Activated CD8-positive, alpha-beta memory T cell treated with anti-CD3 and anti-CD28 coated beads, Interleukin-2, amount 50 U/mL, for 24 hours (primary cell): Measurements from ENCODE around the gene UNC5CL.

ENCODE experiments used
- DNase-seq: peaks from one replicate; pipeline ENCODE4 v3.0.0-alpha.2; 2020; ENCODE audit errors: extremely low read depth

The UNC5CL gene

DNA sequence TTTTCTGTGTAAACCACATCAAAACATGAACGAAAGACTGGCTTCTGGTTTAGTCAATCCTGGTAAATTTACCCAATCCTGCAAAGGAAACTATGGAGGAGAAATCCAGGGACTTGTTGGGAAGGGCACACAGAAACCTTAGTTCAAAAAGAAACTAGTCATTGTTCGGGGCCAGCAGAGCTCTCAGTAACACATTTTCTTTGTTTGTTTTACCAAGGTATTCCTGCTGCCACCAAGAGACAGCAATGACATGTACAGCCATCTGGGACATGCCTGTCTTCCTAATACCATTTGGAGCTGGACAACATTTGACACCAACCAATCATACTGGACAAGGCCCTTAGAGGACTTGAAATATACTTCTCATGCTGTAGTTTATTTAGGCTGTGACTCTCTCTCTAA lies 24.9 kb upstream of the UNC5CL start:
- DNase-seq = no peak

DNA sequence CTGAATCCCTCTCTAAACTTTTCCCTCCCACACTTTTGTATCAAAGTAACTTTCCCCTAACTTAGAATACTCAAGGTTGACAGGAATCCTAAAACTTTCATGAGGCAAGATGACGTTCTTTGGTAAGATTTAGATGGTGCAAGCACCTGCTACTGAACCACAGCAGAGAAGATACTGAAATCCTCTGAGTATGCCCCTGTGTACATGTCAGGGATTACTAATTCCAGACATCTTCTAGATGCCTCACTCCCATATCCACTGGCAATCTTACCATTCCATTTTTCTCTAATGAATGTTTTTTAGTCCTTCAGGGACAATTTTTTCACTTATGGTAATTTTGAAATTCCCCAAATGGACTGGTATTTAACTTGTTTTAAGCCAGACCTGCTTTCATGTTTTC lies 23.0 kb upstream of the UNC5CL start:
- DNase-seq = no peak

DNA sequence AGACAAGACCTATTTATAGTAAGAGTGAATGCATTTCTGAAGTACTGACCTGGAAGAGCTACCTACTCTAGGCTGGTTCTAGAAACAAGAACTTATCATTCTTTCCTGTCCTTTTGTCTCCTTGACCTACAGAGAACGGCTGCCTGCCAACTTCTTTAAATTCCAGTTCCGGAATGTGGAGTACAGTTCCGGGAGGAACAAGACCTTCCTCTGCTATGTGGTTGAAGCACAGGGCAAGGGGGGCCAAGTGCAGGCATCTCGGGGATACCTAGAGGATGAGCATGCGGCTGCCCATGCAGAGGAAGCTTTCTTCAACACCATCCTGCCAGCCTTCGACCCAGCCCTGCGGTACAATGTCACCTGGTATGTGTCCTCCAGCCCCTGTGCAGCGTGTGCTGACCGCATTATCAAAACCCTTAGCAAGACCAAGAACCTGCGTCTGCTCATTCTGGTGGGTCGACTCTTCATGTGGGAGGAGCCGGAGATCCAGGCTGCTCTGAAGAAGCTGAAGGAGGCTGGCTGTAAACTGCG lies 22.2 kb upstream of the UNC5CL start:
- DNase-seq = no peak

GRCh38 chr6:41059556-41059955 lies 20.5 kb upstream of the UNC5CL start:
- no peak for DNase-seq

GRCh38 chr6:41058783-41059181 lies 19.8 kb upstream of the UNC5CL start:
- no peak for DNase-seq

- DNase-seq = no peak
These were observed 17.9 kb upstream of the UNC5CL start for GRCh38 chr6:41056768-41057490.

- no peak for DNase-seq
These were observed 16.1 kb upstream of the UNC5CL start for GRCh38 chr6:41055149-41055548.

DNA sequence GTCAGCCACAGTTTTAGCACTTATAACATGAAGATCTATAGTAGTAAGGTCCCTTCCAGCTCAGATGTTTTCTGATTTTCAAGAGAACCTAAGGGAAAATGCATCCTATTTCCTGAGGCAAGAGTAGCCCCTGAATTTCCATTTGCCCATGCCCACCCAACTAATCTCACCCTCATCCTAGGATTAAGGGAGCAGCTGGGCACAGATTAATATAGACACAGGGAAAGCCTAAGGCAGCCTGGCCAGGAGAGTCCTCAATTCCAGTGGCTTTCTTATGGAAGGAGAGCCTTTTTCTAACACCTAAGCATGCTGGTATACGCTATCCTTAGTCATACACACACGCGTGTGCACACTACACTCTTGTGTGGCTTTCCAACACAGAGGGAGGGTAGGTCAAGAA lies 15.5 kb upstream of the UNC5CL start:
- DNase-seq = no peak

- no peak for DNase-seq
These were observed 14.0 kb upstream of the UNC5CL start, which contains the start of gene APOBEC2 for GRCh38 chr6:41053041-41053440. Gene APOBEC2, plus strand, starts transcription at chr6:41053202. Its CDS starts 146 bp downstream, at chr6:41053348.

GRCh38 chr6:41051873-41052272 lies 12.9 kb upstream of the UNC5CL start:
- no peak for DNase-seq

DNA sequence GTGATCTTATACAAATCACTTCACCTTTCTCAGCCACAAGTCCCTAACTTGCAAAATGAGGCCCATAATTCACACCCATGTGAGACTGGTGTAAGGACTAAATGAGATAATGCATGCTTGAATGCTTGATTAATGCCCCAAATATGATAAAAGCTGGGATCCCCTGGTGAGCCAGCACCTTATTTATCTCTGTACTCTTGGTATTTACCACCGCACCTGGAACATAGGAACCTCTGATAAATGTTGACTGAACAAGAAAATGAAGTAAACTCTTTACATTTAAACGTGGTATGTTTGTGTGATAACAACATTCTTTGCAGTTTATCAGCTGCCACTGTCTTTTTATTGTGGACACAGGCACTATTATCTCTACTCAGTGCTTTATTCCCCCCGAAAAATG lies 11.5 kb upstream of the UNC5CL start:
- DNase-seq = no peak

DNA sequence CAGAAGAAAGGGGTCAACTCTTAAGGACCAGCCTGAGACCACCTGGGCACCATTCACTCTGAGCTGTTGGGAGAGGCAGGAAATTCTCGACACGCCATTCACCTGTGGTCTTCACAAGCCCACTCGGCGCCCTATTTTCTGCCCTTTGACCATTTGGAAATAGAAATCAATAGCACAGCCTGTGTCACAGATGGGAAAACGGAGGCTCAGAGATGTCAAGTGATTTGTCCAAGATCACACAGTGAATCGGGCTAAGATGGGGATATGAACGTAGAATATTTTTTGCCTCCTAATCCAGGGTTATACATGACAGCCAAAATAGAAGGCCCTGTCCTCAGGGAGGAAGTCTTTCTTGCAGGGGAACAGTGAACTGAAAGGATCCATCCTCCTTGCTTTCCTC lies 10.9 kb upstream of the UNC5CL start:
- no peak for DNase-seq

DNA sequence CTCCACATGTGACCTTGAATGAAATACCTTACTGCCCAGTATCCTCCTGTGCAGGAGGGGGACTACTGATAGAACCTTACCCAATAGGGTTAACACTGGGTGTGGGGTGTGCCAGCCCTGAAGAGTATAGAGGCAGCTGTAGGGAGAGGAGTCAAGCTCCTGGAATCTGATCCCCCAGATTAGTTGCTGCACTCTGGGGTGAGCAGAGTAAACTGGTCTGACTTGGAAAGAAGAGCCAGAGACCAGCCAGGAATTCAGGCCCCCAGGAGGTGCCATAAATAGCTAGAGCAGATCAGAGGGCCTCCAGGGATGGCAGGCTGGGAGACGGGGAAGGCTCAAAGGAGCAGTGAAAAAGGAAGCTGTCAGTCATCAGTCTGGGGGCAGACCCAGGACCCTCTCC lies 10.5 kb upstream of the UNC5CL start:
- no peak for DNase-seq

DNA sequence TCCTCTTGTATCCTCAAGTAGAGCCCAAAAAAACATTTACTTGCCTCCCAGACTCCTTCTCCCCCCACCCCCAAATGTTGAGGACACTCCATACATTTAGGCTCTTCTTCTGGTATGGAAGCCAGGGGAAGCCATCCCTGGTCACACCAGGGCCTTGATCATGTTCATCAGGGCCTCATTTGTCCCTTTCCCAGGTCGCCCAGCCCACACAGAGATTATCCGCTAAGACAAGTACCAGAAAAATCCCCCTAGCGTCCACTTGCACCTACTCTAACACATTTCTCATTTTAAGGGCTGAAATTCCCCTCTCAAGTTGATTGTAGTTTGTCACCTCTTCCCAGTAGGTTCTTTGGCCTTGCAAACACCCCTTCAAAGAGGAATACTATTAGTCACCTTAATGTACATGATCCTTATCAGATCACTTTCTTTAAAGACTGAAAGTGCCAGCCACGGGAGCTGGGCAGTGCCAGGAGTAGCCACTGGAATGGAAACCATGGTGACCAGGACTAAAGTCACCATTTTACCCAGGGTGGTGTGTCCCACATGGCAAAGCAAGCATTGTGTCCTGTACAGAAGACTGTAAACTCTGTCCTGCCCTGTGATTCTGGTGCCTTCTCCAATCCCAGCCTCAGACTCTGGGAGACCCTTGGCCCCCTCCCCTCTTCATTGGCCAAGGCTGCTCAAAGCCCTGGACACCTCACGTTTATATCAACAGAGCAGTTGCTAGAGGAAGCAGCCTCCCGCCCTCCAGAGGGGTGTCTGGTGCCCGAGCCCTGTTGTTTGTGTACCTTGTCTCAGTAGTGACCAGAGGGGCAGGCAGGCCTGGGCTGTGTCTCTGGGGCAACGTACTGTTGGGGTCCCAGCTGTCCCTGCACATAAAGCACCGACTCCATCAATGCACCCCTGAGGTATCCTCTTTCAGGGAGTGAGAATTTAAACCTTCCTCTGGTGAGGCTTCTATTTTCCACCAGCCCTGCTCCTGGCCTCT lies 9.0 kb upstream of the UNC5CL start:
- DNase-seq = no peak

- DNase-seq = no peak
These were observed 8.3 kb upstream of the UNC5CL start for GRCh38 chr6:41047306-41047705.

DNA sequence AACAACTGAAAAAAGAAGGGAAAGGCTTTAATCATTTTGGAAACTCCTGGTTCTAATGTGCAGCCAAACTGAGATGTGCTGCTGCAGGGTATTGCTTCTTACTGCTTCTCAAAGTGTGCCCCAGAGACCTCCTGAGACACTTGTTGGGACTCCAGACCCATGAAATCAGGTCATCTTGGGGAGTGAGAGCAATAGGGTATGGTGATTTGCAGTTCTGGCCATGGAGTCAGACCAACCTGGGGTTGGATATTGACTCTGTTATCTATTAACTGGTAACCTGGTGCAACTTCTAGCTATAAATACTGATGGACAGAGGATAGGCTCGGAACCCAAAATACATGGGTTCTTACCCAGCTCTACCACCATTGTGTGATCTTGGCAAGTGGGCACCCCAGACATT lies 7.1 kb upstream of the UNC5CL start:
- no peak for DNase-seq

DNA sequence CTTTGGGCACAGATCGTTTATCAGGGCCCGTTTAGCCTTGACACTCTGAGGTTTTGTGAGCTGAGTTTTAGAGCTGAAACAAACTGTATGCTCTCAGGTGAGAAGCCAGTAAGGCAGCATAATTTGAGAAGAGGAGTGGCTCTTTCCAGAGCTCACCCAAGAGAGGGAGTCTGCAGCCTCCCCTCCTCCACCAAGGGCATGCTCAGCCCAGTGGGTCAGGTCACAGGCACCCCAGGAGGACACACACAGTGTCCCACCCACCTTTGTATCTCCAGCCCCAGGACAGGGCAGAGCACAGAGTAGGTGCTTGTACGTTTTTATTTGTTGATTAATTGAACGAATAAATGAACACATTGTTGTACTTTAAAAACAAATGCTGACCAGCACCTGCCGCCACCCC lies 6.6 kb upstream of the UNC5CL start:
- DNase-seq = no peak

- no peak for DNase-seq
These were observed 4.1 kb upstream of the UNC5CL start for GRCh38 chr6:41043151-41043550.

DNA sequence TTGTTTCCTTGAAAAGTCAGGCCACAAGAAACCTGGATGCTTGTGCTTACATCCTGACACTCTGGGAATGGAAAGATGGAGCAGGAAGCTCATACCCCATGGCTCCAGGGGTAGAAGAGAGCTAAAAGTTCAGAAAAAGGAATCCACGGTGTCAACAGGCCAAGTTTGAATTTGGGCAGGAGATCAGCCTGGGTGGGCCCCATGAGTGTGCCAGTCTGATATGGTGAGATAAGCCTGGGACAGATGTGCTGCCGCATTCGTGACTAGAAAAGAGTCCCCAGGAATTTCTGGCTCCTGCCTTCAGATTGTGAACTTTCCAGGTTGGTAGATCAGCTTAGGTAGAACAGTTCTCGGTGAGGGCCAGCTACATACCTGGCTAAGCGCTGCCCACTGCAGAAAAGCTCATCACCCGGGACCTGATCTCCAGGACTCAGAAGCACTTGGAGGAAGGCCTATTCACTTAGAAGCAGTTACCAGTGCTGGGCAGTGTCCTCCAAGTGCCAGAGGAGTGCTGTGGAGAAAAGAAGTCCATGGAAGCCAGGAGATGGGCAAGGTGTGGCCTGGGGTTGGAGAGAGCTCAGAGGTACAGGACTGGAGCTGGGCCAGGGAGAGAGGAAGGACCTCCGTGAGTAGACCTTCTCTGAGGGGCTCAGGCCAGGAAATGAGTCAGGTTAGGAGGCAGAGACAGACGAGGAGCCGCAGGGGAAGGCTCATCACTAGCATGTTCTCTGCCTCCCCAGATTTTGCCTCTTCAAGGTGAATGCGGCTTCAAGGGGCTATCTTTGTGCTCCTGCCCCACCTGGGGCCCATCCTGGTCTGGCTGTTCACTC lies 3.4 kb upstream of the UNC5CL start, which contains the start of gene TSPO2:
Gene TSPO2, plus strand, starts transcription at position 242 of the 830 bp plus-strand sequence. Its CDS starts 519 bp downstream, at position 761.
- no peak for DNase-seq

DNA sequence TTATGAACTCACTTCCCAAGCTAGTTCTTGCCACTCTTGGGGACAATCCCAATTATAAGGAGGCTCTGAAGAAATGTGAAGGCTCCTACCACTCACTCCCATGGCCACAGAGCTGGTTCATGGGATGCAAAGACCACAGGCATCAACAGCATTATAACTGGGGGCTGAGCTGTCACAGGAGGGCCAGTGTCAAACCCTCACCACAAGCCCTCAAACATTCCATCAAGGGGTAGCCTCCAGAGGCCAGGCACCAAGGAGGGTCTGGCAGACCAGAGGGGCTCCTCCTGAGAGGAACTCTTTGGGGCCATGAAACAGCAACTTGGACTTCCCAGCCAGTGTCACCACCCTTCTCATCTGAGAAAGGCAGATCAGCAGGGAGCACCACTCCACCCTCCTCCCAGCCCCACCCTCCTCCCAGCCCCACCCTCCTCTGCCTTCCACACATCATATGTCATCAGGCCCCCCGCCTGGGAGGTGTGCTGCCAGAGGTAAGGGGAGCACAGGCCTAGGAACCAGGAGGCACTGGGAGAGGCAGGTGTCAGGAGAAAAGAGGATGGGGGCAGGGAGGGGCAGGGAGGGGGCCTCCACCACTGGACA lies 2.0 kb upstream of the UNC5CL start:
- no peak for DNase-seq
